Lower lobe of right lung (tissue), 2 donors: ENCODE data around the gene ATP5PD. TPM values are rescaled to one million over a fixed set of nuclear protein-coding genes. Genes with fewer than 3 reads are reported as not detected.

Source experiments
- ATAC-seq, 2 donors: fragments of 200-7000 bp; cut with Tn5 transposase; one replicate each; pipeline ENCODE4 v1.9.1; 2020 to 2022; ENCODE audit warnings: mild to moderate bottlenecking in 2 of 2, moderate library complexity in 2 of 2
- DNase-seq: peaks from one replicate; pipeline ENCODE4 v3.0.0-alpha.2; 2020
- H3K27ac ChIP-seq: fragments of 200-600 bp; one replicate; pipeline ENCODE4 v1.8.0; 2022
- H3K27me3 ChIP-seq: fragments of 200-600 bp; one replicate; pipeline ENCODE4 v1.8.0; 2022; ENCODE audit warnings: low read depth
- H3K36me3 ChIP-seq: fragments of 200-600 bp; one replicate; pipeline ENCODE4 v1.8.0; 2022; ENCODE audit warnings: mild to moderate bottlenecking
- H3K4me1 ChIP-seq: fragments of 200-600 bp; one replicate; pipeline ENCODE4 v1.8.0; 2022
- H3K4me3 ChIP-seq: fragments of 200-600 bp; one replicate; pipeline ENCODE4 v1.8.0; 2022; ENCODE audit warnings: mild to moderate bottlenecking
- H3K9me3 ChIP-seq: fragments of 200-600 bp; one replicate; pipeline ENCODE4 v1.8.0; 2022
- CTCF ChIP-seq: fragments of 200-600 bp; IDR thresholded peaks from one replicate; pipeline ENCODE4 v1.8.0; 2022; ENCODE audit warnings: antibody characterized with exemption, mild to moderate bottlenecking
- intact Hi-C: fragments of 100-400 bp; cut with DNase I; formaldehyde crosslinking; loops from one replicate; pipeline ENCODE4 v1.11.0; 2022
- total RNA-seq: library from RNA; stranded (reverse); fragmentation: NEBNext Ultra II Directional; extraction: Animal tissue kit (Norgen Biotek cat#: 25700); gene quantifications from one replicate; pipeline ENCODE4 v1.2.1, GENCODE V29; 2021
- donor health status: DM: no; HTN: yes; CAD: no; lungs with severe emphysema.

Gene ATP5PD
- total RNA-seq, 1 donor from 2014 or later: 171 TPM

GRCh38 chr17:74994440-74994839, 52.3 kb downstream of the ATP5PD start:
- intact Hi-C loops: no loop called here
- no peaks in the 10 kb centered on the region for H3K27me3 ChIP-seq
- no peak for DNase-seq
- H3K36me3 ChIP-seq: peaks cover 2% of the 10 kb centered on the region
- no peak overlapping the region for H3K4me3 ChIP-seq
- no peak for ATAC-seq
- H3K27ac ChIP-seq: no peak overlapping the region
- peaks cover 13% of the 10 kb centered on the region for H3K4me1 ChIP-seq
- TF ChIP-seq CTCF: no peak
- H3K9me3 ChIP-seq: no peaks in the 10 kb centered on the region

GRCh38 chr17:74992223-74992622, 54.5 kb downstream of the ATP5PD start:
- no peaks in the 10 kb centered on the region for H3K9me3 ChIP-seq
- H3K36me3 ChIP-seq: no peaks in the 10 kb centered on the region
- no peaks in the 10 kb centered on the region for H3K27me3 ChIP-seq
- peaks cover 26% of the 10 kb centered on the region for H3K4me1 ChIP-seq
- DNase-seq (no peak), ATAC-seq (no peak)
- no peak for TF ChIP-seq CTCF
- no peak overlapping the region for H3K4me3 ChIP-seq
- peak overlapping the region; percentile 37 for H3K27ac ChIP-seq
- intact Hi-C loops: no loop called here

GRCh38 chr17:74990581-74991105, 56.1 kb downstream of the ATP5PD start:
- H3K9me3 ChIP-seq: no peaks in the 10 kb centered on the region
- H3K36me3 ChIP-seq: no peaks in the 10 kb centered on the region
- TF ChIP-seq CTCF: no peak
- peak overlapping the region; percentile 31 for H3K27ac ChIP-seq
- ATAC-seq (no peak), DNase-seq (no peak)
- peaks cover 32% of the 10 kb centered on the region for H3K4me1 ChIP-seq
- intact Hi-C loops: no loop called here
- no peak overlapping the region for H3K4me3 ChIP-seq
- no peaks in the 10 kb centered on the region for H3K27me3 ChIP-seq

Other genes with a start within 250 kb of the ATP5PD start
- 0.83 TPM for gene GRIN2C, start 187.1 kb downstream of the ATP5PD start, total RNA-seq
- 12.6 TPM for gene FDXR, start 174.0 kb downstream of the ATP5PD start, total RNA-seq
- gene FADS6, start 153.3 kb downstream of the ATP5PD start, total RNA-seq: not detected
- gene USH1G, start 123.7 kb downstream of the ATP5PD start, total RNA-seq: 0.21 TPM
- not detected for gene OTOP2, start 122.7 kb downstream of the ATP5PD start, total RNA-seq
- not detected for gene OTOP3, start 111.1 kb downstream of the ATP5PD start, total RNA-seq
- 28.6 TPM for gene HID1, start 74.2 kb downstream of the ATP5PD start, total RNA-seq
- gene CDR2L, start 59.3 kb downstream of the ATP5PD start, total RNA-seq: 12.6 TPM
- gene MRPL58, start 34.3 kb downstream of the ATP5PD start, total RNA-seq: 22.4 TPM
- gene KCTD2, start 256 bp upstream of the ATP5PD start, total RNA-seq: 22.9 TPM
- gene SLC16A5, start 41.0 kb upstream of the ATP5PD start, total RNA-seq: 32.3 TPM
- 16.7 TPM for gene ARMC7, start 63.0 kb upstream of the ATP5PD start, total RNA-seq
- gene NT5C, start 84.8 kb upstream of the ATP5PD start, total RNA-seq: 34.9 TPM
- gene JPT1, start 107.5 kb upstream of the ATP5PD start, total RNA-seq: 61.1 TPM
- gene SUMO2, start 136.0 kb upstream of the ATP5PD start, total RNA-seq: 351 TPM
- 66.8 TPM for gene NUP85, start 158.7 kb upstream of the ATP5PD start, total RNA-seq
- gene GGA3, start 214.6 kb upstream of the ATP5PD start, total RNA-seq: 68.6 TPM
- gene MRPS7, start 214.9 kb upstream of the ATP5PD start, total RNA-seq: 38.3 TPM
- 32.1 TPM for gene MIF4GD, start 224.3 kb upstream of the ATP5PD start, total RNA-seq
- gene SLC25A19, start 242.5 kb upstream of the ATP5PD start, total RNA-seq: 41.5 TPM